Keratinocyte (primary cell): Measurements from ENCODE around the gene ADGRG1. TPM values are rescaled to one million over a fixed set of nuclear protein-coding genes. Genes with fewer than 3 reads are reported as not detected.

Source experiments
- DNase-seq: peaks from one replicate; pipeline ENCODE4 v3.0.0-alpha.2; 2011; ENCODE audit warnings: low read depth, missing footprints, low spot score
- FAIRE-seq: peaks from 2 replicates; lab custom pipeline; 2011; peaks lifted over from hg19 to GRCh38; lab: Jason Lieb, UNC
- H2AFZ ChIP-seq: 2 replicates; pipeline ENCODE4 v1.6.0; 2012; ENCODE audit warnings: low read length, control low read depth, inconsistent platforms; ENCODE audit not compliant: control insufficient read depth
- H3K27ac ChIP-seq: 2 replicates; pipeline ENCODE4 v1.5.1; 2011; ENCODE audit warnings: low read length; ENCODE audit not compliant: control insufficient read depth, insufficient read depth
- H3K27me3 ChIP-seq: 3 replicates; pipeline ENCODE4 v1.6.0; 2011; ENCODE audit warnings: low read length; ENCODE audit not compliant: control insufficient read depth, insufficient read depth; ENCODE audit errors: extremely low read depth
- H3K36me3 ChIP-seq, 2 experiments: 2 replicates in 1 of 2; 3 replicates in 1 of 2; pipeline ENCODE4 v1.5.1; 2011; ENCODE audit warnings: low read length in 2 of 2, mild to moderate bottlenecking in 1 of 2; ENCODE audit not compliant: control insufficient read depth in 2 of 2, insufficient read depth in 2 of 2; ENCODE audit errors: extremely low read depth in 1 of 2
- H3K4me1 ChIP-seq: 3 replicates; pipeline ENCODE4 v1.5.1; 2011; ENCODE audit warnings: low read length; ENCODE audit not compliant: control insufficient read depth, insufficient read depth; ENCODE audit errors: extremely low read depth
- H3K4me2 ChIP-seq: 3 replicates; pipeline ENCODE4 v1.6.0; 2011; ENCODE audit warnings: low read depth, low read length; ENCODE audit not compliant: control insufficient read depth, insufficient read depth; ENCODE audit errors: extremely low read depth
- H3K4me3 ChIP-seq, 3 experiments: fragments of 200-600 bp in 1 of 3; sonication (generic) in 1 of 3; 2 replicates in 2 of 3; 3 replicates in 1 of 3; pipeline ENCODE4 v1.5.1; 2011 to 2016; ENCODE audit warnings: low read length in 3 of 3, mild to moderate bottlenecking in 3 of 3, control low read depth in 2 of 3, inconsistent platforms in 1 of 3, low read depth in 1 of 3, mixed read lengths in 1 of 3, mixed run types in 1 of 3, moderate library complexity in 1 of 3; ENCODE audit not compliant: control insufficient read depth in 2 of 3, insufficient read depth in 2 of 3; ENCODE audit errors: extremely low read depth in 1 of 3
- H3K79me2 ChIP-seq: 2 replicates; pipeline ENCODE4 v1.6.0; 2012; ENCODE audit warnings: low read length; ENCODE audit not compliant: control insufficient read depth, insufficient read depth
- H3K9ac ChIP-seq: 3 replicates; pipeline ENCODE4 v1.6.0; 2011; ENCODE audit warnings: low read length; ENCODE audit not compliant: control insufficient read depth, insufficient read depth; ENCODE audit errors: extremely low read depth
- H3K9me1 ChIP-seq: 3 replicates; pipeline ENCODE4 v1.6.0; 2011; ENCODE audit warnings: low read length; ENCODE audit not compliant: control insufficient read depth, insufficient read depth; ENCODE audit errors: extremely low read depth
- H3K9me3 ChIP-seq: 2 replicates; pipeline ENCODE4 v1.5.1; 2012; ENCODE audit warnings: low read depth, low read length; ENCODE audit not compliant: control insufficient read depth
- H4K20me1 ChIP-seq: 3 replicates; pipeline ENCODE4 v1.6.0; 2011; ENCODE audit warnings: low read length; ENCODE audit not compliant: control insufficient read depth, insufficient read depth; ENCODE audit errors: extremely low read depth
- EZH2 ChIP-seq: IDR thresholded peaks from one replicate; pipeline ENCODE4 v1.6.1; 2012; ENCODE audit warnings: inconsistent platforms, mild to moderate bottlenecking, low read length, moderate library complexity
- dilution Hi-C: fragments of 300-500 bp; cut with MboI; formaldehyde crosslinking; loops from one replicate; pipeline ENCODE4 v1.7.0; 2020; ENCODE audit warnings: low sequenced_read_pairs; ENCODE audit not compliant: extremely low pct_ligation_motif_present
- polyA plus RNA-seq, 5 experiments: library from polyadenylated mRNA; depleted of rRNA in 3 of 5; stranded (reverse) in 3 of 5; stranded (forward) in 1 of 5; unstranded in 1 of 5; fragments of >200 nt; gene quantifications; 1 replicate in 1 of 5; 2 replicates in 3 of 5; 3 replicates in 1 of 5; pipeline versions ENCODE4 v1.2.1 to v1.2.3, GENCODE V29; 2011 to 2012; ENCODE audit warnings: missing spikeins in 2 of 5, low read depth in 1 of 5, low replicate concordance in 1 of 5
- TF ChIP-seq, protein P1 (sequence below), 3 experiments: IDR thresholded peaks in 1 of 3; conservative IDR thresholded peaks in 1 of 3; optimal IDR thresholded peaks in 1 of 3; 2 replicates in 2 of 3; 3 replicates in 1 of 3; pipeline versions ENCODE3 to v1.5.1; 2011; ENCODE audit warnings: low read length in 3 of 3, mild to moderate bottlenecking in 3 of 3, moderate library complexity in 2 of 3, control low read depth in 1 of 3, inconsistent platforms in 1 of 3; ENCODE audit not compliant: insufficient read depth in 2 of 3; ENCODE audit errors: extremely low read depth in 1 of 3

The ADGRG1 gene
- polyA plus RNA-seq, 1 donor (not counting 4 experiments of a cell fraction or from before 2014, with no cell fraction given) = 28.4 TPM

DNA sequence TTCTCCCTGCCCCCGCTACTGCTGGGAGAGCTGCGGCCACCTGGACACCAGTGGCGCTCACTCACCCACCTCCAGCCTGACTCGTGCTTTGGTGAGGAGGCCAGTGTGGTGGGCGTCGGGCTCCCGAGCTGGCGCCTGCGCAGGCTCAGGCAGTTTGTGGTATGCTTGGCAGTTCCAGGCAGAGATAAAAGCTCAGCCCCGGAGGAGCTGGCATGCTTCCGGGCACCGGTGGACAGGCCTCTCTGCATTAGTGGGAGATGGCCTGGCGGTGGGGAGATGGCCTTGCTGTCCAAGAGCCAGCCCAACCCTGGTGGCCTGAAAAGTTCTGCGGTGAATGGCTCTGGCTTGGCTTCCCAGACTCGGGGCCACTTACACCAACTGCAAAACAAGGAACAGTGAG is 4.1 kb downstream of the ADGRG1 start:
- Histone ChIP-seq H3K9me1 (peaks cover 4% of the 10 kb centered on the region), H3K9ac (no peak overlapping the region), H3K4me1 (peaks cover 36% of the 10 kb centered on the region), H3K27ac (no peak overlapping the region), H3K27me3 (no peaks in the 10 kb centered on the region), H3K79me2 (peaks cover 34% of the 10 kb centered on the region), H3K4me2 (no peak overlapping the region), H3K9me3 (no peaks in the 10 kb centered on the region), H4K20me1 (peaks cover 17% of the 10 kb centered on the region), H3K4me3 (no peak overlapping the region), H3K36me3 (peaks cover 9% of the 10 kb centered on the region in 2 experiments), H2AFZ (no peak overlapping the region)
- no peak for TF ChIP-seq EZH2
- TF ChIP-seq, protein P1, sequence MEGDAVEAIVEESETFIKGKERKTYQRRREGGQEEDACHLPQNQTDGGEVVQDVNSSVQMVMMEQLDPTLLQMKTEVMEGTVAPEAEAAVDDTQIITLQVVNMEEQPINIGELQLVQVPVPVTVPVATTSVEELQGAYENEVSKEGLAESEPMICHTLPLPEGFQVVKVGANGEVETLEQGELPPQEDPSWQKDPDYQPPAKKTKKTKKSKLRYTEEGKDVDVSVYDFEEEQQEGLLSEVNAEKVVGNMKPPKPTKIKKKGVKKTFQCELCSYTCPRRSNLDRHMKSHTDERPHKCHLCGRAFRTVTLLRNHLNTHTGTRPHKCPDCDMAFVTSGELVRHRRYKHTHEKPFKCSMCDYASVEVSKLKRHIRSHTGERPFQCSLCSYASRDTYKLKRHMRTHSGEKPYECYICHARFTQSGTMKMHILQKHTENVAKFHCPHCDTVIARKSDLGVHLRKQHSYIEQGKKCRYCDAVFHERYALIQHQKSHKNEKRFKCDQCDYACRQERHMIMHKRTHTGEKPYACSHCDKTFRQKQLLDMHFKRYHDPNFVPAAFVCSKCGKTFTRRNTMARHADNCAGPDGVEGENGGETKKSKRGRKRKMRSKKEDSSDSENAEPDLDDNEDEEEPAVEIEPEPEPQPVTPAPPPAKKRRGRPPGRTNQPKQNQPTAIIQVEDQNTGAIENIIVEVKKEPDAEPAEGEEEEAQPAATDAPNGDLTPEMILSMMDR (optimal IDR thresholded peaks at IDR 0.05 in 1 of 3, IDR thresholded peaks at IDR 0.05 in 1 of 3, conservative IDR thresholded peaks at IDR 0.05 in 1 of 3; ENCODE audit: extremely low read depth in 1 of 3, insufficient read depth in 2 of 3, low read length in 3 of 3) = no peak
- dilution Hi-C loops = no loop called here
- FAIRE-seq (no peak), DNase-seq (no peak)

DNA sequence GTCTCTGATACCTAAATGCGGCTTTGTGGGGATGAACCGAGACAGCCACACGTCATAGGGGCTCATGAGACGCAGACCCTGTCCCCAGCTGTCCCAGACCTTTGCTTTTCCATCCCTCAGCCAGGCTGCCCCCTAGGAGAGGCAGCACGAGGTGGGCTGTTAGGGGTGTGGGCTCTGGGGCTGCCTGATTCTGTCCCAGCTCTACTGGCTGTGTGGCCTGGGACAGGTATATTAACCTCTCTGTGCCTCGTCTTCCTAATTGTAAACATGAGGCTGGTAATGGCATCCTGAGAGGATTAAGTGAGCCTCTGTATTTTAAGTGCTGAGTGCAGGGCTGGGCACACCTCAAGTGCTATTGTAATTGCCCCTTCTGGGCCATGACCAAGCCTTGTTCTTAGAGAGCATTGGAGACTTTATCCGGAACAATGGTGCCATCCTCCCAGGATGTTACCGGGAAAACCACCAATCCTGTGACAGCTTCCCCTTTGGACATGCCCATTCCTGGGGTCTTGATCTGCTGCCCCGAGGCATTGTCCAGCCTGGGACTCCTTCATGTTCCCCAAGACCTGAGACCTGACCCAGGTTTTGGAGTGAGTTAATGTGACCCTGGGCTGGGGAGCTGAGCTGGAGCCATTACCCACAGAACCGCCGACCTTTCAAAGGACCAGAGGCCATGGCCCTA is 5.1 kb downstream of the ADGRG1 start:
- H4K20me1 ChIP-seq = peaks cover 17% of the 10 kb centered on the region
- H3K36me3 ChIP-seq = peaks cover 8% of the 10 kb centered on the region in 2 experiments
- TF ChIP-seq EZH2 = no peak
- TF ChIP-seq, protein P1 (optimal IDR thresholded peaks at IDR 0.05 in 1 of 3, IDR thresholded peaks at IDR 0.05 in 1 of 3, conservative IDR thresholded peaks at IDR 0.05 in 1 of 3; ENCODE audit: extremely low read depth in 1 of 3, insufficient read depth in 2 of 3, low read length in 3 of 3) = no peak
- H3K9me1 ChIP-seq = peaks cover 4% of the 10 kb centered on the region
- H3K4me3 ChIP-seq = no peak overlapping the region
- H3K4me2 ChIP-seq = no peak overlapping the region
- no peak for DNase-seq
- no peaks in the 10 kb centered on the region for H3K27me3 ChIP-seq
- dilution Hi-C loops = no loop called here
- no peaks in the 10 kb centered on the region for H3K9me3 ChIP-seq
- no peak overlapping the region for H3K27ac ChIP-seq
- H3K79me2 ChIP-seq = peaks cover 34% of the 10 kb centered on the region
- no peak overlapping the region for H2AFZ ChIP-seq
- H3K4me1 ChIP-seq = peaks cover 27% of the 10 kb centered on the region
- no peak for FAIRE-seq
- H3K9ac ChIP-seq = no peak overlapping the region
